Mesenteric fat pad (tissue), 1 donor: ENCODE measurements around the gene ZNF786. TPM values are rescaled to one million over a fixed set of nuclear protein-coding genes. Genes with fewer than 3 reads are reported as not detected.
"Not testable (repeated sequence)": the region's sequence is repeated elsewhere in the genome, so short reads cannot be mapped to it uniquely, and the experiment has no call there.

Experiments
- DNase-seq: peaks from one replicate; pipeline ENCODE4 v3.0.0-alpha.2; 2020; ENCODE audit warnings: low spot score
- total RNA-seq: library from RNA; stranded (reverse); fragmentation: NEBNext Ultra II Directional; extraction: Animal tissue kit (Norgen Biotek cat#: 25700); gene quantifications from one replicate; pipeline ENCODE4 v1.2.1, GENCODE V29; 2021
- donor health status: DM: yes; HTN: yes; CAD: no.

ZNF786 gene
- total RNA-seq, 1 donor from 2014 or later: 3.8 TPM

GRCh38 chr7:149031353-149031910 lies 59.1 kb downstream of the ZNF786 start:
- DNase-seq: no peak

GRCh38 chr7:149030439-149030838 lies 60.1 kb downstream of the ZNF786 start:
- not testable (repeated sequence) for DNase-seq

- DNase-seq: peak; percentile 100
These were observed 62.0 kb downstream of the ZNF786 start, which contains the start of gene PDIA4 for GRCh38 chr7:149028346-149029109. TSS of gene PDIA4 (minus strand) at chr7:149028505. CDS start at chr7:149028408, 97 bp downstream.

- no peak for DNase-seq
These were observed 62.7 kb downstream of the ZNF786 start for GRCh38 chr7:149027611-149028345.

DNA sequence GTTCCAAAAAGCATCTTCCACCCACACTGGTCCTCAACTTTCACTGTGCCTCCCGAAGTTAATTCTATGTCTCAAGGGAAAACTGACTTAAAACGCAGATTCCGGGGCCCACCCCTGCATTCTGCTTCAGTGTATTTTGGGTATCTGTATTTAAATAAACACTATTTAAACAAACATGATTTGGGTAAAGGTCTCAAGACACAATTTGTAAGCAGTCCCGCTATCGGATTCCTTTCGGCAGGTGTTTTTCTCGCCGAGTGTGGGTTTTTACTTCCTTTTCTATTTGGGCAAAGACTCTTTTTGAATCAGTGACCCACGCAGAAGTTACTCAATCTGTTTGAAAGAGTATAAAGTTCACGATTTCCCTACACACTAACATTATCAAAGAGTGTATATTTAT lies 63.5 kb downstream of the ZNF786 start:
- DNase-seq: no peak

DNA sequence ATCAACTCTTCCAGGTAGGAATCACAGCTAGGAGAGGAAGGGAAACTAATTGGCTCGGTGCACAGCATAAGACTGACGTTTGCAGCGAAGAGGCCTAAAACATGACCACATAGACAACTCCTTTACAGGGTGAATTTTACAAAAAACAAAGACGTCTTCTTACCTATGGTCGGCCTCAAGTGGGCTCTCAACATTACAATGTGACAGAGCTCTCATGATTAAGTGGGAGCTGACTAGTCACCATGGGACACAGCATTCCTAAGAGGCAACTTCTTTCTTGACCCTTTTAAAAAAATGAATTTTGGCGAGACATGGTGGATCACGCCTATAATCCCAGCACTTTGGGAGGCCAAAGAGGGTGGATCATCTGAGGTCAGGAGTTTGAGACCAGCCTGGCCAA lies 66.9 kb downstream of the ZNF786 start:
- no peak for DNase-seq

DNA sequence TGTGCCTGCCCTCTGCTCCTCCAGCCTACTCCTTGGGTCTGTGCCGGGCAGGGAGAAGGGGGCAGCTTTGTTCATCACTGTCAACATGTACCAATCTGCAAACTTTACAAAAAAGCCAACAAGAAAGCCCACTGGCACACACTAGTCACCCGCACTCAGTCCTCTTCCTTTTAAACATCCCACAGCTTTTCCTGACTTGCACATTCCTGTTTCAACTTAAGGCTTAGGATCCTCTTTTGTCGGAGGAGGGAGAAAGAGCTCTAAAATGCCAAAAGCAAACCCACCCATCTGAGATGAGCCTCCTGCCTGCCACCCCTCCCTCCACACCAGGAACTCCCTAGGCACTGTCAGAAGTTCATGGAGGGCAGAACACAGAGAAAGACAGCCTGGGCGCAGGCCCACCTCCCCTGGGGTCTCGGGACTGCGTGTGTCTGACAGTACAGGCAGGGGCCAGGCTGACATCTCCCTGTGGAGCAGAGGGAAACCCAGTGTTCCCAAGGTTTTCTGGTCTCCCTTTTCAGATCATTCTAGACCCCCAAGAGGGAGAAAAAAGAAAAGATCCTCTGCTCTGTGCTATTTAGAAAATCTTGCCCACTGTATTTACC lies 67.7 kb downstream of the ZNF786 start:
- DNase-seq: no peak

DNA sequence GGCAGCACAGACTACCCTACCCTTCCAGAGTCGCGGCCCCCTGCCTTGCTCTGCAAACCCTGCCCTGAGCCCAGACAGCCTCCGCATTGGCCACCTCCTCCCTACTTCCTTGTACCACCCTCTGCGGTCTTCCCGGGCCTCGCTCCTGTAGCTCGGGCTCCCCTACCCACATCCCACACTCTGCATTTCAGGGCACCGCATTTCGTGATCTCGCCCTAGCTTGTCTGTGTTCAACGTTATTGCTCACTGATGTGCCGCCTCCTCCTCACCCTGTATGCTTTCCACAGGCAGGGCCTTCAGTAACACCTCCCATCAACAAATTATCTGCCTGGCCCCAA lies 68.8 kb downstream of the ZNF786 start:
- DNase-seq: no peak

- no peak for DNase-seq
These were observed 70.0 kb downstream of the ZNF786 start for GRCh38 chr7:149020483-149020882.

Other genes with a start within 250 kb of the ZNF786 start
- 2.3 TPM for gene EZH2, start 206.4 kb downstream of the ZNF786 start, total RNA-seq
- gene PDIA4, start 62.2 kb downstream of the ZNF786 start, total RNA-seq: 101 TPM
- gene ZNF425, start 35.6 kb upstream of the ZNF786 start, total RNA-seq: 0.64 TPM
- gene ZNF398, start 56.7 kb upstream of the ZNF786 start, total RNA-seq: 11.6 TPM
- 19.1 TPM for gene ZNF282, start 104.8 kb upstream of the ZNF786 start, total RNA-seq
- 5.1 TPM for gene ZNF212, start 148.9 kb upstream of the ZNF786 start, total RNA-seq
- gene ZNF783, start 171.5 kb upstream of the ZNF786 start, total RNA-seq: 12.2 TPM